Activated T-helper 17 cell treated with anti-CD3 and anti-CD28 coated beads, Interleukin-2, amount 50 U/mL, for 72 hours (primary cell): ENCODE results near the gene EML1. TPM values are rescaled to one million over a fixed set of nuclear protein-coding genes. Genes with fewer than 3 reads are reported as not detected.

ENCODE experiments used
- ATAC-seq: fragments of 150-1000 bp; cut with Tn5 transposase; replicated peaks from 2 replicates; pipeline ENCODE4 v1.10.0; 2021; ENCODE audit warnings: mild to moderate bottlenecking, moderate library complexity
- H3K27ac Mint-ChIP-seq: one replicate; pipeline ENCODE4 v1.8.0; 2022; ENCODE audit warnings: mixed read lengths
- H3K27me3 Mint-ChIP-seq: one replicate; pipeline ENCODE4 v1.8.0; 2022; ENCODE audit warnings: mixed read lengths
- H3K36me3 Mint-ChIP-seq: one replicate; pipeline ENCODE4 v1.8.0; 2022; ENCODE audit warnings: low read depth, mild to moderate bottlenecking, mixed read lengths
- H3K4me1 Mint-ChIP-seq: one replicate; pipeline ENCODE4 v1.8.0; 2022; ENCODE audit warnings: mixed read lengths
- H3K4me3 Mint-ChIP-seq: one replicate; pipeline ENCODE4 v1.8.0; 2022; ENCODE audit warnings: mild to moderate bottlenecking, mixed read lengths
- H3K9me3 Mint-ChIP-seq: one replicate; pipeline ENCODE4 v1.8.0; 2022; ENCODE audit warnings: mixed read lengths
- total RNA-seq, 2 donors: library from RNA; stranded (reverse); gene quantifications; one replicate each; pipeline ENCODE4 v1.2.3, GENCODE V29; 2022

EML1 gene
- total RNA-seq, 2 donors from 2014 or later: 0.54 to 3.6 TPM

- H3K27ac Mint-ChIP-seq: no peak overlapping the region
- ATAC-seq: no peak
- peaks cover 18% of the 10 kb centered on the region for H3K27me3 Mint-ChIP-seq
- no peaks in the 10 kb centered on the region for H3K4me1 Mint-ChIP-seq
- no peaks in the 10 kb centered on the region for H3K36me3 Mint-ChIP-seq
- no peak overlapping the region for H3K4me3 Mint-ChIP-seq
- H3K9me3 Mint-ChIP-seq: no peaks in the 10 kb centered on the region
Measured at GRCh38 chr14:99815696-99816095, 22.5 kb downstream of the EML1 start.

DNA sequence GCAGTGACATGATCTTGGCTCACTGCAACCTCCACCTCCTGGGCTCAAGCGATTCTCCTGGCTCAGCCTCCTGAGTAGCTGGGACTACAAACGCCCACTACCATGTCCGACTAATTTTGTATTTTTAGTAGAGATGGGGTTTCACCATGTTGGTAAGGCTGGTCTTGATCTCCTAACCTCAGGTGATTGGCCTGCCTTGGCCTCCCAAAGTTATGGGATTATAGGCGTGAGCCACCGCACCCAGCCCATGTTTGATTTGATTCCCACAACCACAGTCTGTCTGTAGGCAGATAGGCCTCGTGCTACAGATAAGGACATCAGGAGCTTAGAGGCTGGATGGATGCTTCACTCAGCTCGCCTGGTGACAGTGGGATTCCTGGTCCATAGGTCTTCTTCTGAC, 23.0 kb downstream of the EML1 start:
- ATAC-seq: no peak
- Mint-ChIP-seq H3K27ac (no peak overlapping the region), H3K27me3 (peaks cover 18% of the 10 kb centered on the region), H3K4me1 (no peaks in the 10 kb centered on the region), H3K4me3 (no peak overlapping the region), H3K36me3 (no peaks in the 10 kb centered on the region), H3K9me3 (no peaks in the 10 kb centered on the region)

GRCh38 chr14:99816642-99817041, 23.4 kb downstream of the EML1 start:
- Mint-ChIP-seq H3K4me1 (peaks cover 3% of the 10 kb centered on the region), H3K27me3 (peaks cover 21% of the 10 kb centered on the region), H3K27ac (no peak overlapping the region), H3K4me3 (no peak overlapping the region), H3K9me3 (no peaks in the 10 kb centered on the region), H3K36me3 (no peaks in the 10 kb centered on the region)
- ATAC-seq: no peak

GRCh38 chr14:99817331-99817730, 24.1 kb downstream of the EML1 start:
- ATAC-seq: no peak
- no peaks in the 10 kb centered on the region for H3K36me3 Mint-ChIP-seq
- H3K9me3 Mint-ChIP-seq: no peaks in the 10 kb centered on the region
- no peak overlapping the region for H3K4me3 Mint-ChIP-seq
- H3K4me1 Mint-ChIP-seq: peaks cover 8% of the 10 kb centered on the region
- no peak overlapping the region for H3K27ac Mint-ChIP-seq
- peaks cover 25% of the 10 kb centered on the region for H3K27me3 Mint-ChIP-seq

DNA sequence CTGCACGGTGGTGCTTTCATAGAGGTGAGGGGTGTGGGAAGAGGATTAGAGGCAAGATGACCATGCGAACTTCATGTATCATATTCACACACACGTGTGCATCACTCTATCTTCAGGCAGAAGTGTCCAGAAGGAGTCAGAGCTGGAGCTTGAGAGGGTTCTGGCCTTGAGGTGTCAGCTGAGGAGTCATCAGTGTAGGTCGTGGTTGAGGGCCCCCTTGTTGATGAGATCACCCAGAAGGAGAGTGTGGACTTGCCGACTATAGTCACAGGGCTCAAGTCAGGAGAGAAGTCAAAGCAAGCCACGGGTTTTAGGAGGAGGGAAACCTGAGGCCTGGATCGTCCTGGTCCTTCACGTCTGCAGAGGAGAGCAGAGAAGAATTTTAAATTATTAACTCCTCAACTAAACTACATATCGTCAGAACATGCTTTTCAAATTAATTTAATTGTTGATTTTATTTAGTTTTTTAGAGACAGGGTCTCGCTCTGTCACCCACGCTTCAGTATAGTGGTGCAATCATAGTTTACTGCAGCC, 25.4 kb downstream of the EML1 start:
- peak; percentile 64 for ATAC-seq
- peaks cover 30% of the 10 kb centered on the region for H3K27me3 Mint-ChIP-seq

GRCh38 chr14:99819514-99819913, 26.3 kb downstream of the EML1 start:
- peaks cover 27% of the 10 kb centered on the region for H3K27me3 Mint-ChIP-seq
- peak overlapping the region; percentile 48 for H3K4me3 Mint-ChIP-seq

More for the DNA sequence above, 25.4 kb downstream of the EML1 start:
- Mint-ChIP-seq H3K4me3 (no peak overlapping the region), H3K4me1 (peaks cover 13% of the 10 kb centered on the region), H3K36me3 (no peaks in the 10 kb centered on the region), H3K27ac (no peak overlapping the region), H3K9me3 (no peaks in the 10 kb centered on the region)

GRCh38 chr14:99820702-99821331, 27.6 kb downstream of the EML1 start:
- ATAC-seq: no peak
- no peaks in the 10 kb centered on the region for H3K36me3 Mint-ChIP-seq
- no peak overlapping the region for H3K4me3 Mint-ChIP-seq
- H3K27ac Mint-ChIP-seq: no peak overlapping the region
- H3K9me3 Mint-ChIP-seq: no peaks in the 10 kb centered on the region
- peaks cover 33% of the 10 kb centered on the region for H3K27me3 Mint-ChIP-seq
- H3K4me1 Mint-ChIP-seq: peaks cover 13% of the 10 kb centered on the region

More at GRCh38 chr14:99819514-99819913, 26.3 kb downstream of the EML1 start:
- Mint-ChIP-seq H3K27ac (no peak overlapping the region), H3K36me3 (no peaks in the 10 kb centered on the region), H3K4me1 (peaks cover 13% of the 10 kb centered on the region), H3K9me3 (no peaks in the 10 kb centered on the region)
- peak; percentile 45 for ATAC-seq

- no peak overlapping the region for H3K4me3 Mint-ChIP-seq
- H3K9me3 Mint-ChIP-seq: no peaks in the 10 kb centered on the region
- H3K27ac Mint-ChIP-seq: peak overlapping the region; percentile 1
- peaks cover 36% of the 10 kb centered on the region for H3K27me3 Mint-ChIP-seq
- ATAC-seq: peak; percentile 50
- H3K4me1 Mint-ChIP-seq: peaks cover 13% of the 10 kb centered on the region
- no peaks in the 10 kb centered on the region for H3K36me3 Mint-ChIP-seq
Measured at GRCh38 chr14:99821519-99822508, 28.6 kb downstream of the EML1 start.

DNA sequence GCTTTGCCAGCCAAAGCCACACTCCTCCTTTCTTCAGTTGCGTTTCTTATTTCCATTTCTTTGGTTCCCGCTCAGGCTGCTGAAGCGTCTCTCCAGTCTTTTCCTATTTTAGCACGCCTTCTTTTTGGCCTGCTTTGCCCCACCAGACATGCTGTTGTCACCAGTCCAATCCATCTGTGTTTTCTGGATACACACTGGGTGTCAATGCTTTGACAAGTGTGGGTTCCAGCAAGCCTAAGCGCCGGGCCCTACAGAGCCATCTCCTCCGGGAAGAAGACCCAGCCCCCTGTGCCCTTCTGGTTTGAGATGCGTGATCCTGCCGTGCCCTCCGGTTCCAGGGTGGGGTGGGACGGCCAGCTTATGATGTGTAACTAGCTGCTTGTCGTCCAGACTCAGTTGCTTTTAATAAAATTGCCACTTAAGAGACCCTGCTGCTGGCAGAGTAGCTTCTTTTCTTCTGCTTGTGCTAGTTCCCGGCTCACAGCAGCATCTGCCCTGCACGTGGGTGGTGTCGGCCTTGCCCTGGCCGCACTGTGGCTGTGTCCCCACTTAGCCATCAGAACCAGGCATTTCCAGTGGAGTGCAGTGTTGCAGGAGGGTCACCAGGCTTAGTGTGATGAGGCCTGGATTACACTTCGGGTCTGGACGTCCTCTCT, 29.7 kb downstream of the EML1 start:
- Mint-ChIP-seq H3K36me3 (no peaks in the 10 kb centered on the region), H3K27ac (no peak overlapping the region), H3K27me3 (peaks cover 34% of the 10 kb centered on the region), H3K9me3 (no peaks in the 10 kb centered on the region), H3K4me3 (no peak overlapping the region), H3K4me1 (peaks cover 13% of the 10 kb centered on the region)
- ATAC-seq: no peak

DNA sequence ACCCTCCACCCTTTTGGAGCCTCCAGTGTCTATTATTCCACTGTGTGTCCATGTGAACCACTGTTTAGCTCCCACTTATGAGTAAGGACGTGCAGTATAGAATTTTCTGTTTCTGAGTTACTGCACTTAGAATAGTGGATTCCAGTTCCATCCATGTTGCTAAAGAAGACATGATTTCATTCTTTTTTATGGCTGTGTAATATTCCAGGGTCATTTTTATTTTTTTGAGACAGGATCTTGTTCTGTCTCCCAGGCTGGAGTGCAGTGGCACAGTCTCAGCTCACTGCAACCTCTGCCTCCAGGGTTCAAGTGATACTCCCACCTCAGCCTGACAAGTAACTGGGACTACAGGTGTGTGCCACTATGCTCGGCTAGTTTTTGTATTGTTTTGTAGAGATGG, 31.6 kb downstream of the EML1 start:
- H3K36me3 Mint-ChIP-seq: no peaks in the 10 kb centered on the region
- peaks cover 37% of the 10 kb centered on the region for H3K27me3 Mint-ChIP-seq
- no peaks in the 10 kb centered on the region for H3K9me3 Mint-ChIP-seq
- H3K4me3 Mint-ChIP-seq: no peak overlapping the region
- H3K4me1 Mint-ChIP-seq: peaks cover 13% of the 10 kb centered on the region
- no peak overlapping the region for H3K27ac Mint-ChIP-seq
- ATAC-seq: no peak

- no peaks in the 10 kb centered on the region for H3K4me1 Mint-ChIP-seq
- no peak for ATAC-seq
- peaks cover 44% of the 10 kb centered on the region for H3K27me3 Mint-ChIP-seq
- no peaks in the 10 kb centered on the region for H3K36me3 Mint-ChIP-seq
- H3K27ac Mint-ChIP-seq: no peak overlapping the region
- H3K4me3 Mint-ChIP-seq: no peak overlapping the region
- H3K9me3 Mint-ChIP-seq: no peaks in the 10 kb centered on the region
Measured at GRCh38 chr14:99829450-99829849, 36.2 kb downstream of the EML1 start.

DNA sequence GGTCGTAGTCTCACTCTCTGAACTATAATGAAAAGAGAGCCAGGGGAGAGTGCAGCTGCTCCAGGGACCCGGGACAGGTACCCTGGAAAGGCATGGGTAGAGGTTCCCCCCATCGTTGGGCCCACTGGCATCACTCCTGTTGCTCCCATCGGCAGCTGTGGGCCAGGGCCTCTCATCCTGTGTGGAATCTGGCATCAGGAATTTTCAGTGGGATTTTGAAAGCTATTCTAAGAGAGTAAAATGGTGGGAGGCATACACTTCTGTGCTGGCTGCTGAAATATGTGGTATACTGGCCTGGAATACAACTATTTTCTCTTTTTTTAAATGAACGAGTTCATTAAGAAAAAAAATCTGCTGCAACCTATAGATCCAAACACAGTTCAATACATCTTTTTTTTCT, 38.1 kb downstream of the EML1 start:
- Mint-ChIP-seq H3K27ac (no peak overlapping the region), H3K27me3 (peaks cover 51% of the 10 kb centered on the region), H3K4me3 (no peak overlapping the region), H3K9me3 (no peaks in the 10 kb centered on the region), H3K36me3 (no peaks in the 10 kb centered on the region), H3K4me1 (no peaks in the 10 kb centered on the region)
- no peak for ATAC-seq

GRCh38 chr14:99831903-99832685, 38.9 kb downstream of the EML1 start:
- no peaks in the 10 kb centered on the region for H3K4me1 Mint-ChIP-seq
- peaks cover 51% of the 10 kb centered on the region for H3K27me3 Mint-ChIP-seq
- H3K27ac Mint-ChIP-seq: no peak overlapping the region
- no peaks in the 10 kb centered on the region for H3K9me3 Mint-ChIP-seq
- ATAC-seq: peak; percentile 74
- no peaks in the 10 kb centered on the region for H3K36me3 Mint-ChIP-seq
- no peak overlapping the region for H3K4me3 Mint-ChIP-seq

GRCh38 chr14:99837822-99838221, 44.6 kb downstream of the EML1 start:
- peaks cover 58% of the 10 kb centered on the region for H3K27me3 Mint-ChIP-seq

More at GRCh38 chr14:99837822-99838221, 44.6 kb downstream of the EML1 start:
- Mint-ChIP-seq H3K4me3 (no peak overlapping the region), H3K4me1 (no peaks in the 10 kb centered on the region), H3K9me3 (no peaks in the 10 kb centered on the region), H3K36me3 (no peaks in the 10 kb centered on the region), H3K27ac (no peak overlapping the region)
- no peak for ATAC-seq
